Gastrocnemius medialis (tissue), 4 donors: ENCODE measurements around the gene GDF7. TPM values are rescaled to one million over a fixed set of nuclear protein-coding genes. Genes with fewer than 3 reads are reported as not detected.

Experiments used
- ATAC-seq, 2 donors: fragments of 150-250 bp; one replicate each; pipeline ENCODE4 v1.9.1; 2016
- DNase-seq, 2 donors: peaks; one replicate each; pipeline ENCODE4 v3.0.0-alpha.2; 2019
- H3K27ac ChIP-seq, 4 donors: fragments of 200-600 bp; sonication (generic); 1 replicate in 1 of 4; 2 replicates in 3 of 4; pipeline ENCODE4 v1.5.1; 2016 to 2018; ENCODE audit warnings: mild to moderate bottlenecking in 2 of 4, moderate library complexity in 1 of 4
- H3K27me3 ChIP-seq, 3 donors: fragments of 200-600 bp; sonication (generic) in 2 of 3; 1 replicate in 1 of 3; 2 replicates in 2 of 3; pipeline versions ENCODE4 v1.5.1 to v1.6.0; 2016 to 2019; ENCODE audit warnings: mild to moderate bottlenecking in 1 of 3, moderate library complexity in 1 of 3
- H3K36me3 ChIP-seq, 2 donors: fragments of 200-600 bp; sonication (generic) in 1 of 2; one replicate each; pipeline ENCODE4 v1.5.1; 2017 to 2018
- H3K4me1 ChIP-seq, 2 donors: fragments of 200-600 bp; sonication (generic) in 1 of 2; one replicate each; pipeline ENCODE4 v1.5.1; 2016 to 2017; ENCODE audit warnings: mild to moderate bottlenecking in 2 of 2
- H3K4me3 ChIP-seq, 4 donors: fragments of 200-600 bp; sonication (generic) in 3 of 4; 1 replicate in 1 of 4; 2 replicates in 3 of 4; pipeline ENCODE4 v1.5.1; 2016 to 2019; ENCODE audit warnings: mild to moderate bottlenecking in 2 of 4
- H3K9me3 ChIP-seq, 3 donors: fragments of 200-600 bp; sonication (generic) in 2 of 3; 1 replicate in 1 of 3; 2 replicates in 2 of 3; pipeline ENCODE4 v1.5.1; 2016 to 2019
- CTCF ChIP-seq, 5 experiments: fragments of 450-650 bp in 3 of 5; fragments of 200-600 bp in 2 of 5; sonication (generic) in 2 of 5; IDR thresholded peaks in 4 of 5; conservative IDR thresholded peaks in 1 of 5; 1 replicate in 4 of 5; 2 replicates in 1 of 5; pipeline ENCODE4 v1.5.1; 2016 to 2019; ENCODE audit warnings: antibody characterized with exemption in 5 of 5, mild to moderate bottlenecking in 3 of 5, moderate library complexity in 3 of 5
- POLR2A ChIP-seq, 2 donors: fragments of 450-650 bp; IDR thresholded peaks; one replicate each; pipeline ENCODE4 v1.6.1; 2017; ENCODE audit warnings: antibody characterized with exemption in 2 of 2, mild to moderate bottlenecking in 2 of 2, moderate library complexity in 2 of 2
- in situ Hi-C, 4 donors: fragments of 200-750 bp; cut with MboI; loops; one replicate each; pipeline versions ENCODE4 v1.15.0 to v1.8.0; 2017; ENCODE audit warnings: low sequenced_read_pairs in 4 of 4
- intact Hi-C: fragments of 100-400 bp; cut with DNase I; formaldehyde crosslinking; loops from one replicate; pipeline ENCODE4 v1.15.1; 2023; ENCODE audit warnings: low total_unique reads
- total RNA-seq, 4 donors: library from RNA; depleted of rRNA; stranded (reverse); fragments of >200 nt; gene quantifications; one replicate each; pipeline versions ENCODE4 v1.1.0 to v1.2.3, GENCODE V29; 2016

Gene GDF7
- total RNA-seq, 4 donors from 2014 or later, result 0.02 to 0.10 (median 0.07) TPM; not detected in 1

- Histone ChIP-seq H3K27ac (no peak overlapping the region), H3K4me1 (no peaks in the 10 kb centered on the region), H3K4me3 (no peak overlapping the region), H3K36me3 (no peaks in the 10 kb centered on the region), H3K27me3 (no peaks in the 10 kb centered on the region), H3K9me3 (no peaks in the 10 kb centered on the region)
- no peak for DNase-seq
- TF ChIP-seq POLR2A (IDR thresholded peaks at IDR 0.05) (no peak), CTCF (IDR thresholded peaks at IDR 0.05 in 4 of 5, conservative IDR thresholded peaks at IDR 0.05 in 1 of 5) (no peak)
- in situ Hi-C loops, result loop anchor here in 1 of 4 donors (25.0 kb wide), 1 partner anchor 415 kb away; the partner anchor contains the start of gene TDRD15
- intact Hi-C loops, result no loop called here
- no peak for ATAC-seq
Measured at GRCh38 chr2:20697322-20697934, 30.5 kb downstream of the GDF7 start.

- Histone ChIP-seq H3K27me3 (no peaks in the 10 kb centered on the region), H3K27ac (no peak overlapping the region), H3K36me3 (no peaks in the 10 kb centered on the region), H3K9me3 (no peaks in the 10 kb centered on the region), H3K4me1 (no peaks in the 10 kb centered on the region), H3K4me3 (no peak overlapping the region)
- intact Hi-C loops (no loop called here), in situ Hi-C loops (loop anchor here in 1 of 4 donors (25.0 kb wide), 1 partner anchor 413 kb away; the partner anchor contains the start of gene TDRD15)
- no peak for TF ChIP-seq POLR2A (IDR thresholded peaks at IDR 0.05)
- no peak for TF ChIP-seq CTCF (IDR thresholded peaks at IDR 0.05 in 4 of 5, conservative IDR thresholded peaks at IDR 0.05 in 1 of 5)
- ATAC-seq, result no peak
- no peak for DNase-seq
Measured at GRCh38 chr2:20698916-20699613, 32.1 kb downstream of the GDF7 start.

GRCh38 chr2:20702563-20702962, 35.6 kb downstream of the GDF7 start:
- H3K4me3 ChIP-seq, result no peak overlapping the region
- H3K9me3 ChIP-seq, result no peaks in the 10 kb centered on the region
- H3K27ac ChIP-seq, result no peak overlapping the region
- no peak for ATAC-seq
- no peaks in the 10 kb centered on the region for H3K36me3 ChIP-seq
- TF ChIP-seq CTCF (IDR thresholded peaks at IDR 0.05 in 4 of 5, conservative IDR thresholded peaks at IDR 0.05 in 1 of 5), result no peak
- TF ChIP-seq POLR2A (IDR thresholded peaks at IDR 0.05), result no peak
- intact Hi-C loops, result no loop called here
- no peaks in the 10 kb centered on the region for H3K27me3 ChIP-seq
- no peak for DNase-seq
- in situ Hi-C loops, result no loop called here
- no peaks in the 10 kb centered on the region for H3K4me1 ChIP-seq

GRCh38 chr2:20704886-20705285, 37.9 kb downstream of the GDF7 start:
- TF ChIP-seq CTCF (IDR thresholded peaks at IDR 0.05 in 4 of 5, conservative IDR thresholded peaks at IDR 0.05 in 1 of 5) (no peak), POLR2A (IDR thresholded peaks at IDR 0.05) (no peak)
- ATAC-seq, result no peak
- in situ Hi-C loops, result no loop called here
- Histone ChIP-seq H3K27me3 (no peaks in the 10 kb centered on the region), H3K36me3 (no peaks in the 10 kb centered on the region), H3K4me3 (no peak overlapping the region), H3K9me3 (no peaks in the 10 kb centered on the region), H3K4me1 (no peaks in the 10 kb centered on the region), H3K27ac (no peak overlapping the region)
- intact Hi-C loops, result no loop called here
- no peak for DNase-seq
